GM21390 (cell line): ENCODE data around the gene SLC30A10.
"Not testable (repeated sequence)": the region's sequence is repeated elsewhere in the genome, so short reads cannot be mapped to it uniquely, and the experiment has no call there.

ENCODE experiments used
- ATAC-seq: cut with Tn5 transposase; IDR thresholded peaks from one replicate; pipeline ENCODE4 v1.9.1; 2021; ENCODE audit not compliant: unreplicated experiment

SLC30A10 gene

GRCh38 chr1:219928791-219929118 lies 398 bp upstream of the SLC30A10 start:
- no peak for ATAC-seq

GRCh38 chr1:219927298-219927955 lies 930 bp downstream of the SLC30A10 start:
- ATAC-seq = peak; percentile 7

GRCh38 chr1:219926363-219926998 lies 1.9 kb downstream of the SLC30A10 start:
- ATAC-seq = no peak

- no peak for ATAC-seq
Measured at GRCh38 chr1:219924342-219924741, 4.0 kb downstream of the SLC30A10 start.

GRCh38 chr1:219917851-219918466 lies 10.4 kb downstream of the SLC30A10 start:
- ATAC-seq = no peak

- no peak for ATAC-seq
Measured at GRCh38 chr1:219917281-219917680, 11.1 kb downstream of the SLC30A10 start.

GRCh38 chr1:219916257-219916656 lies 12.1 kb downstream of the SLC30A10 start:
- ATAC-seq = no peak

GRCh38 chr1:219913005-219913770 lies 15.2 kb downstream of the SLC30A10 start:
- no peak for ATAC-seq

- no peak for ATAC-seq
Measured at GRCh38 chr1:219910716-219911115, 17.6 kb downstream of the SLC30A10 start.

GRCh38 chr1:219909476-219909875 lies 18.9 kb downstream of the SLC30A10 start:
- ATAC-seq = no peak

- no peak for ATAC-seq
Measured at GRCh38 chr1:219908170-219908569, 20.2 kb downstream of the SLC30A10 start.

GRCh38 chr1:219907772-219908070 lies 20.6 kb downstream of the SLC30A10 start:
- no peak for ATAC-seq

GRCh38 chr1:219906924-219907771 lies 21.2 kb downstream of the SLC30A10 start:
- ATAC-seq = no peak

GRCh38 chr1:219906565-219906923 lies 21.8 kb downstream of the SLC30A10 start:
- not testable (repeated sequence) for ATAC-seq

- no peak for ATAC-seq
Measured at GRCh38 chr1:219905524-219905923, 22.8 kb downstream of the SLC30A10 start.

GRCh38 chr1:219904934-219905333 lies 23.4 kb downstream of the SLC30A10 start:
- ATAC-seq = no peak

GRCh38 chr1:219903353-219903871 lies 24.9 kb downstream of the SLC30A10 start:
- no peak for ATAC-seq

- no peak for ATAC-seq
Measured at GRCh38 chr1:219902951-219903350, 25.4 kb downstream of the SLC30A10 start.

GRCh38 chr1:219900882-219901281 lies 27.5 kb downstream of the SLC30A10 start:
- no peak for ATAC-seq

- no peak for ATAC-seq
Measured at GRCh38 chr1:219900201-219900600, 28.2 kb downstream of the SLC30A10 start.

GRCh38 chr1:219898375-219898774 lies 30.0 kb downstream of the SLC30A10 start:
- no peak for ATAC-seq
